ENCODE measurements around the gene C21orf91. TPM values are rescaled to one million over a fixed set of nuclear protein-coding genes. Genes with fewer than 3 reads are reported as not detected.

The C21orf91 gene
- total and polyA plus RNA-seq, 2 donors (not counting 1 experiment from before 2014, with no cell fraction given): 6.7 to 32.3 TPM

DNA sequence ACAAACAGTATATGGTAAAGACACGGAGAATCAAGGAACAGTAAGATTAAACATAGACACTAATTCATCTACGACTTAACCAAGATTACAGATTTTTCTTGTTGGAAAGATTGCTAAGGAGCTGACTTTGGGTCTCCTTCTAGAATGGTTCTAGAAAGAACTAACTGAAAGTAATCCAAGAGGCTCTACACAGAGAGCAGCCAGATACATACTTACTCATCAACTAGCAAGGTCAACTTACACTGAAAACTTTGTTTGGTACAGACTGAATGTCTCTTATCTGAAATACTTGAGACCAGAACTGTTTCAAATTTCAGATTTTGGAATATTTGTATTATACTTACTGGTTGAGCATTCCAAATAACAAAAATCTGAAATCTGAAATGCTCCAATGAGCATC is 5.8 kb downstream of the C21orf91 start:
- Histone ChIP-seq H3K36me3 (replicated peaks in 1 of 2; ENCODE audit: control extremely low read depth in 1 of 2, control insufficient read depth in 1 of 2, extremely low read depth in 1 of 2, insufficient read depth in 2 of 2, low read length in 1 of 2) (peaks cover 11 to 66% of the 10 kb centered on the region in 2 experiments), H3K4me2 (replicated peaks; ENCODE audit: low read depth, low read length, poor library complexity, severe bottlenecking) (no peak overlapping the region), H2AFZ (ENCODE audit: insufficient read depth, low read depth, low read length, poor library complexity, severe bottlenecking) (no peak overlapping the region), H3K9me3 (ENCODE audit: control extremely low read depth in 1 of 3, control insufficient read depth in 2 of 3, insufficient read depth in 1 of 3, low read length in 2 of 3) (peaks cover 3 to 15% (median 7%) of the 10 kb centered on the region in 3 donors), H3K4me3 (ENCODE audit: control extremely low read depth in 1 of 5, extremely low read depth in 1 of 5, insufficient read depth in 1 of 5, low read depth in 2 of 5, low read length in 4 of 5) (no peak overlapping the region), H3K79me2 (ENCODE audit: control insufficient read depth, insufficient read depth, low read length) (peaks cover 56% of the 10 kb centered on the region), H4K20me1 (ENCODE audit: control insufficient read depth, insufficient read depth, low read length, poor library complexity, severe bottlenecking) (peaks cover 11% of the 10 kb centered on the region), H3K4me1 (ENCODE audit: control insufficient read depth in 2 of 2, insufficient read depth in 2 of 2, low read length in 2 of 2) (peaks cover 13 to 14% of the 10 kb centered on the region in 2 donors), H3K9ac (ENCODE audit: low read length) (no peak overlapping the region), H3K27me3 (replicated peaks in 1 of 4; ENCODE audit: control extremely low read depth in 1 of 4, control insufficient read depth in 3 of 4, insufficient read depth in 4 of 4, low read length in 3 of 4) (no peaks in the 10 kb centered on the region), H3K27ac (ENCODE audit: low read length in 2 of 2) (no peak overlapping the region)
- Mint-ChIP-seq H3K27ac (no peak overlapping the region), H3K9me3 (ENCODE audit: insufficient read depth) (peaks cover 6% of the 10 kb centered on the region), H3K27me3 (no peaks in the 10 kb centered on the region), H3K4me1 (peaks cover 35% of the 10 kb centered on the region), H3K4me3 (no peak overlapping the region)
- intact Hi-C loops (cut with micrococcal nuclease): no loop called here
- no peak for ATAC-seq (ENCODE audit: low read depth)
- POLR2A ChIA-PET: no interaction called here
- TF ChIP-seq EZH2 (IDR thresholded peaks at IDR 0.05; ENCODE audit: borderline replicate concordance, insufficient read depth, low read depth, low read length, poor library complexity, severe bottlenecking): no peak
- TF ChIP-seq, protein P1, sequence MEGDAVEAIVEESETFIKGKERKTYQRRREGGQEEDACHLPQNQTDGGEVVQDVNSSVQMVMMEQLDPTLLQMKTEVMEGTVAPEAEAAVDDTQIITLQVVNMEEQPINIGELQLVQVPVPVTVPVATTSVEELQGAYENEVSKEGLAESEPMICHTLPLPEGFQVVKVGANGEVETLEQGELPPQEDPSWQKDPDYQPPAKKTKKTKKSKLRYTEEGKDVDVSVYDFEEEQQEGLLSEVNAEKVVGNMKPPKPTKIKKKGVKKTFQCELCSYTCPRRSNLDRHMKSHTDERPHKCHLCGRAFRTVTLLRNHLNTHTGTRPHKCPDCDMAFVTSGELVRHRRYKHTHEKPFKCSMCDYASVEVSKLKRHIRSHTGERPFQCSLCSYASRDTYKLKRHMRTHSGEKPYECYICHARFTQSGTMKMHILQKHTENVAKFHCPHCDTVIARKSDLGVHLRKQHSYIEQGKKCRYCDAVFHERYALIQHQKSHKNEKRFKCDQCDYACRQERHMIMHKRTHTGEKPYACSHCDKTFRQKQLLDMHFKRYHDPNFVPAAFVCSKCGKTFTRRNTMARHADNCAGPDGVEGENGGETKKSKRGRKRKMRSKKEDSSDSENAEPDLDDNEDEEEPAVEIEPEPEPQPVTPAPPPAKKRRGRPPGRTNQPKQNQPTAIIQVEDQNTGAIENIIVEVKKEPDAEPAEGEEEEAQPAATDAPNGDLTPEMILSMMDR (IDR thresholded peaks at IDR 0.05): no peak
- no CpG with 5 or more reads among the region's 2 CpGs for WGBS (ENCODE audit: insufficient coverage)
- no peak for DNase-seq
- CTCF ChIA-PET: interaction anchor here (0.7 kb wide), 1 partner anchor 16 kb away, joined by 4 read pairs; no protein-coding TSS in a partner anchor

DNA sequence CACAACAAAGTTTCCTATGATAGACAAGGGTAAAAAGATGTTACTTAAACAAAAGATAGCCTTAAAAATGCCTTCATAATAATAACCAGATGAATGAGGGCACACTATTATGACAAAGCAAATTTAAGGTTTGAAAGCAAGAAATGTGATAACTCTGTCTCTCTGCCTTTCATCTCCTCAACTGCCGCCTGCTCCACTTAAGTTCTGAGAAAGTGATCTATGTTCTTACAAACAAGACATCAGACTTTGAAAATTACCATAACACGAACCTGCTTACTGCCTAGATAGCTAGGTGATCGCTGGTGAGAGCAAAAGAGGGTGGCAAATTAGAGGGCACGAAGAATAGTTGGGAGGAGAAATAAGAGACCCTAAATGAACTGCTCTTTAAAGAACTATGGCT is 13.2 kb downstream of the C21orf91 start:
- no peak overlapping the region for H3K9ac ChIP-seq (ENCODE audit: low read length)
- no peaks in the 10 kb centered on the region for H3K27me3 ChIP-seq (replicated peaks in 1 of 4; ENCODE audit: control extremely low read depth in 1 of 4, control insufficient read depth in 3 of 4, insufficient read depth in 4 of 4, low read length in 3 of 4)
- peaks cover 10% of the 10 kb centered on the region for H3K9me3 Mint-ChIP-seq (ENCODE audit: insufficient read depth)
- peaks cover 2 to 27% (median 16%) of the 10 kb centered on the region in 3 donors for H3K9me3 ChIP-seq (ENCODE audit: control extremely low read depth in 1 of 3, control insufficient read depth in 2 of 3, insufficient read depth in 1 of 3, low read length in 2 of 3)
- peaks cover 12 to 41% of the 10 kb centered on the region in 2 experiments for H3K36me3 ChIP-seq (replicated peaks in 1 of 2; ENCODE audit: control extremely low read depth in 1 of 2, control insufficient read depth in 1 of 2, extremely low read depth in 1 of 2, insufficient read depth in 2 of 2, low read length in 1 of 2)
- H3K4me3 Mint-ChIP-seq: no peak overlapping the region
- ATAC-seq (ENCODE audit: low read depth) (no peak), DNase-seq (no peak)
- intact Hi-C loops (cut with micrococcal nuclease): no loop called here
- no peak for TF ChIP-seq EZH2 (IDR thresholded peaks at IDR 0.05; ENCODE audit: borderline replicate concordance, insufficient read depth, low read depth, low read length, poor library complexity, severe bottlenecking)
- TF ChIP-seq, protein P1 (IDR thresholded peaks at IDR 0.05): no peak
- no peak overlapping the region for H3K4me2 ChIP-seq (replicated peaks; ENCODE audit: low read depth, low read length, poor library complexity, severe bottlenecking)
- H3K27ac Mint-ChIP-seq: no peak overlapping the region
- CTCF ChIA-PET: no interaction called here
- H4K20me1 ChIP-seq (ENCODE audit: control insufficient read depth, insufficient read depth, low read length, poor library complexity, severe bottlenecking): peaks cover 17% of the 10 kb centered on the region
- no peaks in the 10 kb centered on the region for H3K27me3 Mint-ChIP-seq
- no peak overlapping the region for H3K27ac ChIP-seq (ENCODE audit: low read length in 2 of 2)
- H3K4me3 ChIP-seq (ENCODE audit: control extremely low read depth in 1 of 5, extremely low read depth in 1 of 5, insufficient read depth in 1 of 5, low read depth in 2 of 5, low read length in 4 of 5): no peak overlapping the region
- peaks cover 0 to 5% of the 10 kb centered on the region in 2 donors for H3K4me1 ChIP-seq (ENCODE audit: control insufficient read depth in 2 of 2, insufficient read depth in 2 of 2, low read length in 2 of 2)
- peaks cover 57% of the 10 kb centered on the region for H3K79me2 ChIP-seq (ENCODE audit: control insufficient read depth, insufficient read depth, low read length)
- POLR2A ChIA-PET: no interaction called here
- WGBS (ENCODE audit: insufficient coverage): 100% methylated on average over 2 of the region's 4 CpGs
- H3K4me1 Mint-ChIP-seq: peaks cover 18% of the 10 kb centered on the region
- no peak overlapping the region for H2AFZ ChIP-seq (ENCODE audit: insufficient read depth, low read depth, low read length, poor library complexity, severe bottlenecking)

All from B cell (primary cell).